Stimulated activated CD8-positive, alpha-beta memory T cell treated with anti-CD3 and anti-CD28 coated beads, Interleukin-4, amount 100 ng/mL, for 48 hours (primary cell): ENCODE results near the gene B9D2.
"Not testable (repeated sequence)": the region's sequence is repeated elsewhere in the genome, so short reads cannot be mapped to it uniquely, and the experiment has no call there.

Experiments used
- DNase-seq: peaks from one replicate; pipeline ENCODE4 v3.0.0-alpha.2; 2020

B9D2 gene

DNA sequence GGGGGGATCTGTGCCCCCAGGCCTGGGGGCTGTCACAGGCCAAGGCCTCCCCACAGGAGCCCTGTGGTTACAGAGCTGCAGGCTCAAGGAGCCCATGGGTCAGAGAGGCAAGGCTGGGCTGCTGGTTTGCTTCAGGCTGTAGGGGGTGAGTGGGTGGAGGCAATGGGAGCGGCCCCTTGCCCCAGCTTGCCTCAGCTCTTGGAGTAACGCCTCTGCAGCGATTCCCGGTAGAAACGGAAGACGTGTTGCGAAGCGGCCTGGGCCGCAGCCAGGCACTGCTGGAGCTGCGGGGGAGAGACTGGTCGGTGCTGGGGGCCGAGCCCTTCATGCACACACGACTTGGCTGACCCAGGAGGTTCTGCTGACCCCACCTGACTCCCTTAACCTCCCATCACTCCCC lies 22.5 kb upstream of the B9D2 start:
- DNase-seq, result no peak

DNA sequence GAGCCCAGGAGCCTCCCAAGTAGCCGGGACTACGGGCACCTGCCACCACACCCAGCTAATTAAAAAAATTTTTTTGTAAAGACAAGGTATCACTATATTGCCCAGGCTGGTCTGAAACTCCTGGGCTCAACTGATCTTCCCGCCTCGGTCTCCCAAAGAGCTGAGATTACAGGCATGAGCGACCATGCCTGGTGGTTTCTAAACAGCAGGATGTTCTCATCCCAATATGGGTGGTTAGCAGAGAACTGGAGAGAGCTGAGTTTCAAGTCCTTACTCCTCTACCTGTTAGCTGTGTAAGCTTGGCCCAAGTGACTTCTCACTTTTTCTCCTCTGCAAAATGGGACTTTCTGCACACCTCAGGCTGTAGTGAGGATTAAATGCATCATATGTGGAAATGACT lies 20.4 kb upstream of the B9D2 start:
- DNase-seq, result no peak

DNA sequence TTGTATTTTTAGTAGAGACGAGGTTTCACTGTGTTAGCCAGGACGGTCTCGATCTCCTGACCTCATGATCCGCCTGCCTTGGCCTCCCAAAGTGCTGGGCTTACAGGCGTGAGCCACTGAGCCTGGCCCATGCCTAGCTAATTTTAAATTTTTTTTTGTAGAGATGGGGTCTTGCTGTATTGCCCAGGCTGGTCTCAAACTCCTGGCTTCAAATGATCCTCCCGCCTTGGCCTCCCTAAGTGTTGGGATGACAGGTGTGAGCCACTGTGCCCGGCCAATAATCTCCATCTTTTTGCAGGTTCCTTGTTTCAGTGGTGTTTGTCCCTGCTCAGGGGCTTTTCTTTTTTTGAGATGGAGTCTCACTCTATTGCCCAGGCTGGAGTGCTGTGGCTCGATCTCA lies 17.6 kb upstream of the B9D2 start:
- not testable (repeated sequence) for DNase-seq

DNA sequence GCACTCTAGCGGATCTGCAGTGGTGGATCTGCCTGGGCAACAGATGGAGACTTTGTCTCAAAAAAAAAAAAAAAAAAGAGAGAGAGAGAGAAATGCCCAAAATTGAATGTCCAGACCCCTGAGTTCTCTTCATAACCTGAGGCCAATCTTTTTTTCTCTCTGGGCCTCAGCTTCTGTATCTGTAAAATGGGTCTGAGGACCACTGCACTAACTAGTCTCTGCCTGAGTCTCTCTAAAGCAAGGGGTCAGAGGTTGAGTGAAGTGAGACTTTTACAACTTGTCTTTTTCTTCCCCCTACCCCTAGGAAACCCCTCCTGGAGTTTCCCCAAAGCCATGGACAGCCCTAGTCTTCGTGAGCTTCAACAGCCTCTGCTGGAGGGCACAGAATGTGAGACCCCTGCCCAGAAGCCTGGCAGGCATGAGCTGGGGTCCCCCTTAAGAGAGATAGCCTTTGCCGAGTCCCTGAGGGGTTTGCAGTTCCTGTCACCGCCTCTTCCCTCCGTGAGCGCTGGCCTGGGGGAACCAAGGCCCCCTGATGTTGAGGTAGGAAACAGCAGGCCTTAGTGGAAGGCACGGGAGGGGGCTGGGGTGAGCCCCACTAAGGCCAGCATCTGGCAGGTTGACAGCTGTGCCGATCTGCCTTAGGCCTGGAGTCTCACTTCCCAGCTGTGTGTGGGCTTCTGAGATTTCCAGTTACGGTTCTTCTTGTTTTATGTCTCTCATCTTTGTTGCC lies 14.2 kb upstream of the B9D2 start:
- no peak for DNase-seq

DNA sequence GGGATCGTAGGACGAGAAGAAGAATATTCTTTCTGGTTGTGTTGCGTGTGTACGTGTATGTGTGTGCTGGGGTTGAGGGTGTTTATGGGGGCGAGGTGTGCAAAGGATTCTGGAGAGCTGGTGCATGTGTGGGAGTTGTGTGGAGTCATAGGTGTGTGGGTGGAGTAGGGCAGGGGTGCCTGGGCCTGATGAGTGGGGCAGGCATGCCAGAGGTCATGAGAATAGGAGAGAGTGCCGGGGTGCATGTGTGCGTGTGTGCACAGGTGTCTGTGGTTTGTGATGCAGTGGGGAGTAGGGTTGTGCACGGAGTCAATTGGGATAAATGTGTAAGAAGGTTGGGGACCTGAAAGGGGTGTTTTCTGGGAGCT lies 13.0 kb upstream of the B9D2 start:
- DNase-seq, result no peak

DNA sequence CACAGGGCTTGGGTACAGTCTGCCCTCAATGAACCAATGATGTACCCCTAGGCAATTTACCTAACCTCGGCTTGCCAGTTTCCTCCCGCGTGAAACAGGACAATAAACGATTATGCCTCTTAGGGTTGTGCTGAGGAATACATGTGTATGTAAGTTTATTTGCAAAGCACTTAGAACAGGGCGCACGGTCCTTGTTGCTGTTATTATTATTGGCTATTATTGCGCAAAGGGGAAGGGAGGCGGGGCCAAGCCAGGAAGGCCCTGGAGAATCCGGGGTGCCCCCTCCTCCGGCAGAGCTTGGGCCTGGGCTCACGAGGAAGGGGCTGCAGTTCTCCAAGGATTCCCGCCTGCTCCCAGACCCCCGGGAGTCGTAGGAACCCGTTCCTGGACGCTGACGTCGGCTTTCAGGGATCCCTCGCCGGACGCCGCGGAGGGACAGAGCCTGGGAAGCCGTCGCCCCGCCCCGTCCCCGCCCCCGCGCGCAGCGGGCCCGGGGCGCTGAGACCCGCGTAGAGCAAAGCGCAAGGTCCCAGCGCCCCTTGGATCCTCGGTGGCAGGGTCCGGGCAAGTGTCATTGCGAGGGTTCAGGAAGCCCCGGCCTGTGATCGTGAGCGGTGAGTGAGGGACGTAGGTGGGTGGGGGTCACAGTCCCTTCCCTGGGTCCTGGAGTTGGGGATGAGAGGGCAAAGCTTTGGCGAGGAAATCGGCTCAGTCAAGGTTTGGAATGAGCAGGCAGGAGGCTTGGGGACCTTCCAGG lies 12.5 kb upstream of the B9D2 start, which contains the start of gene TMEM91:
TMEM91 (plus strand) TSS at position 293 of the 757 bp plus-strand sequence. CDS start 1,777 bp downstream, outside the sequence.
- DNase-seq, result peak; percentile 43

DNA sequence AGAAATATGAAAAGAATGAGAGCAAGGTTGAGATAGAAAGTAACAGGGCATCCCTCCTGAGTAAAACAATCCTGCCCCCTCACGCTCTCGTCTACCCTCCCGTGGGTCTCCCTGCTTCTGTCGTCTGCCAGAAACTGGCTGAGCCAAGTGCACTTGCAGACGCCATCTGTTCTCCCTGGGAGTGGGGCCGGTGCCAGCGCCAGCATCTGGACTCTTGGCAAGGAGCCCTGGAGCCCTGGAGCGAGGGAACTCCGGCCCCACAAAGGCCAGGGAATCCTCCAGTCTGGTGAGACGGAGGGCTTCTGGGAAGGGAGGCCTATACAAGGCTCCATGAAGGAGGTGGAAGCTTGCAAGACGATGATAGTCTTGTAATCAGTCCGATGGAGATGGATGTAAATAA lies 10.0 kb upstream of the B9D2 start:
- DNase-seq, result no peak

DNA sequence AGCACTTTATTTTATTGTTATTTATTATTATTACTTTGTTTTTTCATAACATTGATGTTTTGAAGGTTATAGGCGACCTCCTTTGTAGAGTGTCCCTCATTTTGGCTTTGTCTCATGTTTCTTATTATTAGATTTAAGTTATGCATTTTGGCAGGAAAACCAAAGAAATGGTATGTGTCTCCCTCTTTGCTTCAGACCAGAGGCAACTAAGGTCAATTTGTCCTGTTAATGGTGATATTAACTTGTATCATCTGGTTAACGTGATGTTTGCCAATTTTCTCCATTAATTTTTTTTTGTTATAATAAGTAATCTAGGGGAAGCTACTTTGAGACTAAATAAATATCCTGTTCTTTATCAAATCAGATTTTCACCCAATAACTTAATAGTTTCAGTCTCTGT lies 8.6 kb upstream of the B9D2 start:
- no peak for DNase-seq

DNA sequence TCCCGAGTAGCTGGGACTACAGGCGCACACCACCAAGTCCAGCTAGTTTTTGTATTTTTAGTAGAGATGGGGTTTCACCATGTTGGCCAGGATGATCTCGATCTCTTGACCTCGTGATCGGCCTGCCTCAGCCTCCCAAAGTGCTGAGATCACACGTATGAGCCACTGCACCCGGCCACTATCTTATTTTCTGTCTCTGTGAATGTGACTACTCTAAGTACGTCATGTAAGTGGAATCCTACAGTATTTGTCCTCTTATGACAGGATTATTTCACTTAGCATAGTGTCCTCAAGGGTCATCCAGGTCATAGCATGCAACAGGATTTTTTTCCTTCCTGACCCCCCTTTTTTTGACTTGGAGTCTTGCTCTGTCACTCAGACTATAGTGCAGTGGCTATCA lies 7.6 kb upstream of the B9D2 start:
- DNase-seq, result no peak

DNA sequence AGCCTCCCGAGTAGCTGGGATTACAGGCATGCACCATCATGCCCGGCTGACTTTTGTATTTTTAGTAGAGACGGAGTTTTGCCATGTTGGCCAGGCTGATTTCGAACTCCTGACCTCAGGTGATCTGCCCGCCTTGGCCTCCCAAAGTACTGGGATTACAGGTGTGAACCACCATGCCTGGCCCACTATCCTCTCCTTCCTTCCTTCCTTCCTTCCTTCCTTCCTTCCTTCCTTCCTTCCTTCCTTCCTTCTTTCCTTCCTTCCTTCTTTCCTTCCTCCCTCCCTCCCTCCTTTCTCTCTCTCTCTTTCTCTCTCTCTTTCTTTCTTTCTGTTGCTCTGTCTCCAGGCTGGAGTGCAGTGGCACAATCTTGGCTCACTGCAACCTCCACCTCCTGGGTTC lies 7.2 kb upstream of the B9D2 start:
- not testable (repeated sequence) for DNase-seq

DNA sequence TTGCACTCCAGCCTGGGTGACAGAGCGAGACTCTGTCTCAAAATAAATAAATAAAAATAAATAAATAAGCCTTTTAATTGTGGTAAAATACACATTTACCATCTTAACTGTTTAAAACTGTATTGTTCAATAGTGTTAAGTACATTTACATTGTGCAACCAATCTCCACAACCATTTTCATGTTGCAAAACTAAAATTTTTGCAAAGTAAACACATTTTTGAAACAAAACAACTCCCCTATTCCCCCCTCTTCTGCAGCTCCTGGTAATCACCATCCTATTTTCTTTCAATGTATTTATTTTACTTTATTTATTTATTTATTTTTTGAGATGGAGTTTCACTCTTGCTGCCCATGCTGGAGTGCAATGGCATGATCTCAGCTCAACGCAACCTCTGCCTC lies 5.8 kb upstream of the B9D2 start:
- no peak for DNase-seq

DNA sequence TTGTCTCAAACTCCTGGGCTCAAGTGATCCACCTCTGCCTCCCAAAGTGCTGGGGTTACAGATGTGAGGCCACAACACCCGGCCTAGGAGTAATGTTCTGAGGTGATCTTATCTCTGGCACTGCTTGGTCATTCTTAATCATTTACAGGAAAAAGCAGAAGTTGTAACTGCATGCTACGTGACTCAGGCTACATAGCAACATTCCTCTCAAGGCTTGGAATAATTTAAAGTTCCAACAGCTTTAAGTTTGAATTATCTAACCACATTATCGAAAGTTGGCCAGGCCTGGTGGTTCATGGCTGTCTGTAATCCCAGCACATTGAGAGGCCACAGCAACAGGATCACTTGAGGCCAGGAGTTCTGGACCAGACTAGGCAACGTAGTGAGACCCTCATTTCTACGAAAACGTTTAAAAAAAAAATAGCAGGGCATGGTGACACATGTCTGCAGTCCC lies 3.9 kb upstream of the B9D2 start:
- DNase-seq, result no peak

DNA sequence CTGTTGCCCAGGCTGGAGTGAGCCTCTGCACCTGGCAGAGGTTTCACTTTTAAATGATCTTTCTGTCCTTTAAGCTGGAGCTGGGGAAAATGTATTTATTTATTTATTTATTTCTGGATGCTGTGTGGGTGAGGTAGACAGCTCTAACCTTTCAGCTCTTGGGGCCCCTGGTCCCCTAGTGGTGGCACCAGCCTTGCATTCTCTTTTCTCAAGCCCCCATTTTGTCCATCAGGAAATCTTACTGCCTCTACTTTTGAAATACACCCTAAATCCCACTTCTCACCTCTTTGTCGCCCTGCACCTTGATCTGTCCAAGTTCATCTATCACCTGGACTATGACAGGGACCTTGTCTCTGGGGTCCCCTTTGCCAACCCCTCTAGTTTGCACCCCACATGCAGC lies 2.1 kb upstream of the B9D2 start:
- DNase-seq, result no peak

DNA sequence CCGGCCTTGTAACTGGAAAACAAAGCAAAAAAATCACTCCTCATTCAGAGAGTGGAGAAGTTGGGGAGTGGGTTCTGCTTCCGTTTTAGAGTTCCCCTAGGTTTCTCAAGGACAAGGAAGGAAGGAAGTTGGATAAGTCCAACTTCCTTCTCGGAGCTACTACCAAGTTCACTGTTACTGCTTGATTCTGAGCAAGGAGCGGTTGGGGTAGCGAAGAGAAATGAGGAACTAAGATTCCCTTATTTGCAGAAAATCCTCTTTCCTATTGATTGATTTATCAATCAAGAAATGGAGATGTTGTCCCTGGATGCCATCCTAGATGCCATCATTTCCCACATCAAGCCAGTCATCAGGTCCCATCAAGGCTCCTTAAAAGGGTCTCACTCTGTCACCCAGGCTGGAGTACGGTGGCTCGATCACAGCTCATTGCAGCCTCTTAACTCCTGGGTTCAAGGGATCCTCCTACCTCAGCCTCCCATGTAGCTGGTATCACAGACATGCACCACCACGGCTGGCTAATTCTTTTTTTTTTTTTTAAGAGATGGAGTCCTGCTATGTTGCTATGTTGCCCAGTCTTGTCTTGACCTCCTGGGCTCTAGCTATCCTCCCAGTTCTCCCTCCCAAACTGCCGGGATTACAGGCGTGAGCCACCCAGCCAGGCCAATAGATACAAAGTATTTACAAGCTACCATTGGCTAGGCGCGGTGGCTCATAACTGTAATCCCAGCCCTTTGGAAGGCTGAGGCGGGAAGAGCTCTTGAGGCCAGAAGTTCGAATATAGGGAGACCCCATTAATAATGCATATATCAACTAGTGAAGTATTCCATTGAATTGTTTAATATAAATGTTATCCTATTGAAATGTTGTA lies 809 bp upstream of the B9D2 start:
- DNase-seq, result no peak

DNA sequence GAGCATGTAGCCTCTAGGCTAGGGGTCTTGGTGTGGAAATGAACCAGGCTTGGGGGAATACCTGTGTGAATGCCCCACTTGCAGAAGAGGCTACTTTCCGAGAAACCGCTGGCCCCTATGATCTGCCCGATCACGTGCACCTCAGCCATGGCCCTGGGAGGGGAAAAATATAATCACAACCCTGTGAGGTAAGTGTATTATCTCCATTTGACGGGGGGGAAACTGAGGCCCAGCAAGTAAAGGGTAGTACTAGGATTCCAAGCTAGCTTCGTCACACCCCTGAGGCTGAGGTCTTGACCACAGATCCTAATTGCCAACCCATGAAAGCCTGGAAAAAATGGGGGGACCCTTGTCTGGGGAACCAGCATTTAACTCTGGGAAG lies 587 bp downstream of the B9D2 start:
- DNase-seq, result no peak

DNA sequence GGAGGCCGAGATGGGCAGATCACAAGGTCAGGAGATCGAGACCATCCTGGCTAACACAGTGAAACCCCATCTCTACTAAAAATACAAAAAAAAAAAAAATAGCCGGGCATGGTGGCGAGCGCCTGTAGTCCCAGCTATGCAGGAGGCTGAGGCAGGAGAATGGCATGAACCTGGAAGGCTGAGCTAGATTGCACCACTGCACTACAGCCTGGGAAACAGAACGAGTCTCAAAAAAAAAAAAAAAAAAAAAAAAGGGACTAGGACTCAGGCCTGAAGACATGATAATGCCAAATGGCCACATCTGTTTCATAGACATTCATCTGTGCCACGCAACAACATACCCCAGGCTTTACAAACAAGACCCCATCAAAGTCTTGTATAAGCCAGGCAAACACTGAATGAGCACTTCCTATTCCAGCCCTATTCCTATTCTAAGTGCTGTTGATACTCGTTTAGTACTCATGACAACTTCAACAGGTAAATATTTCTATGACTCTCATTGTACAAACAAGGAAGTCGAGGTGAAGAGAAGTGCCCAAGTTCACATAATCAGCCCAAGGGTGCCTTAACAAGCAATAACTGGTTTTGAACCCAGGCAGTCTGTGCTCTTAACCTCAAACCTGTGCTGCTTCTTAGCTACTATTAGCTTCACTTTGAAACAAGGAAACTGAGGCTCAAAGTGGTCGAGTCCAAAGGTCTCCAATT lies 1.7 kb downstream of the B9D2 start:
- DNase-seq, result no peak

DNA sequence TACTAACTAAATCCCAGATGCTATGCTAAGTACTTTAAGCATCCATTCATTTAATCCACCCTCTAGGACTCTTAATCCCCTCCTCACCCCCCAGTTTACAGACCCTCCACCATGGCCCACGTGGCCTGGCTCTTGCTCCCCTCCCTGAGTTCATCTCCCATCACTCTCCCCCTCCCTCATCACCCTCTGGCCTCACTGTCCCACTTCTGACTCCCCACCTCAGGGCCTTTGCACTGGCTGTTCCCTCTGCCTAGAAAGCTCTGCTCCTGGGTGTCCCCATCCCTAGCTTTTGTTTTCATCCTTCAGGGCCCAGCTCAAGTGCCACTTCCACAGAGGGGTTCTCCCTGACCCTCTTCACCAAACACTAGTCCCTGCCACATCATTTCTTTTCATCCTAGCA lies 4.2 kb downstream of the B9D2 start:
- no peak for DNase-seq

DNA sequence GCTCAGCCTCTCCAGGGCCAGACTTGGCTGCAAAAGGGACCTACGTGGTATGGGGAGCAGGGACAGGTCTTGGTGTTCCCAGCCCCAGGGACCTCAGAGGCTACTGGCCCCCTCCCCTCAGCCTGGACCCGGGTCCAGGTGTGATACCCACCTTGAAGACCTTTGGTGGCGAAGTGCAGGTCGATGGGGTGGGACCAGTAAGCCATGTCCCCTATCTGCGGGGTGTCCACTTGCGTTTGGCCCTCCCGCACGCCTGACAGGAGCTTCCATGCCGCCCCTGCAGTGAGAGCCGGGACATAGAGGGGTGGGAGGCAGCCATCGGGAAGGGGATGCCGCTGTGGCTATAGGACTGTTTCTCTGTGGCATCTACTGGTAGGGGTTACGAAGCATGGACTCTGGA lies 6.2 kb downstream of the B9D2 start:
- no peak for DNase-seq

DNA sequence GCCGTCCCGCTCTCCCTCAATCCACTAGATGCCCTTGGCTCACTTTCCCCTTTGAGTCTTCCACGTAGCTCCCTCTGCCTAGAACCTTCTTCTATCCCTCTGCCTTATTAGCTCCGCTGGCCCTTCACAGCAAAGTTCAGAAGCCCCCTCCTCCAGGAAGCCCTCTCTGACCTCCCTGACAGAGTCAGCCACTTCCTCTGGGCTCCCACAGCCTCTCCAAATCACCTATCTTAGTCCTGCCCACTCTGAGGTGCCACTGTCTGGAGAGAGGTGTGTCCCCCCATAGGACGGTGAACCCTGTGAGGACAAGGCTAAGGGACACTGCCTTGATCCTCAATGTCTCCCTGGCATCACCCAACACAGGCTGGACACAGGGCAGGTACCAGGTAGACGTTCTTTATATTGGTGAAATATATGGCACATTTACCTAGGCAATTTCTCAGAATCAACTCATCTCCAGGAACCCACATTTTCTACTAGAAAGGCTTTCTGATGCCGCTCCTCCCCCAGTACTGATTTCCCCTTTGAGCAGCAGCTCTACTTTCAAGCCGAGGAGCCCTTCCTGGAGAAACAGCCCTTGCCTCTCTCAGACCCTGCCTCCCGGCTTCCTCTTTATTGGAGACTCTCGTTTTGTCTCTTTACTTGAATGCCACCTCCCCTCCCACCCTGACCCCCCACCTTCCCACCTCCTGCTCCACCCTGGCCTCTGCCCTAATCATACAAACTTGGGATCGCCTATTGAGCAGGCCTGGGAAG lies 6.8 kb downstream of the B9D2 start:
- no peak for DNase-seq

DNA sequence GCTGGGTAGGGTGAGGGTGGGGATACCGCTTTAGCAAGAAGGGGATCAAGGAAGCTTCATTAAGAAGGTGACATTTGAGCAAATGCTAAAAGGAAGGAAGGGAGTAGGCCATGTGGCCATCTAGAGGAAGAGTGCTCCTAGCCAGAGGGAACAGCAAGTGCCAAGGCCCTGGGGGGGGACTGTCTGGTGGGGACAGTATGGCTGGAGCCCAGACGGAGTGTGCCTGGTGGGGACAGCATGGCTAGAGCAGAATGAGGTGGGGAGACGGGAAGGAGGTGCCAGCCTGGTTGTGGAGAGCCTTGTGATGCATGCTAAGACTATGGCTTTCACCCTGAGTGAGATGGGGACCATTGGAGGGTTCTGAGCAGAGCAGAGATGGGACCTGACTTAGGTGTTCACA lies 8.1 kb downstream of the B9D2 start:
- no peak for DNase-seq

DNA sequence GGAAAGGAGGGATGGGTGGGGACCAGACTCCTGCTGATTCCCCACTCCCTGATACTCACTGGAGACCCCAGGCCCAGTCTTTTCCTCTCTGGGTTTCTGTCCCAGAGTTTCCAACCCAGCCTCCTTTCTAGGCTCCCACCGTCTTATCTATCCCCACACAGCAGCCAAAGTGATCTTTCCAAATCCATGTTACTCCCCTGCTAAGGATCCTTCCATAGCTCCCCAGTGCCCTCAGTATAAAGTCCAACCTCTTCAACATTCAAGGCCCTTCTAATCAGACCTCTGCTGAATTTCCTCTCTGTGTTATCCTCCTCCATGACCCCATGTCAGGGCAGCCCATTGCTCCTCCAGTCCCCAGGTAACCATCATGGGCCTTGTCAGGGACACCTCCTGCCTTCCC lies 8.9 kb downstream of the B9D2 start:
- DNase-seq, result no peak

DNA sequence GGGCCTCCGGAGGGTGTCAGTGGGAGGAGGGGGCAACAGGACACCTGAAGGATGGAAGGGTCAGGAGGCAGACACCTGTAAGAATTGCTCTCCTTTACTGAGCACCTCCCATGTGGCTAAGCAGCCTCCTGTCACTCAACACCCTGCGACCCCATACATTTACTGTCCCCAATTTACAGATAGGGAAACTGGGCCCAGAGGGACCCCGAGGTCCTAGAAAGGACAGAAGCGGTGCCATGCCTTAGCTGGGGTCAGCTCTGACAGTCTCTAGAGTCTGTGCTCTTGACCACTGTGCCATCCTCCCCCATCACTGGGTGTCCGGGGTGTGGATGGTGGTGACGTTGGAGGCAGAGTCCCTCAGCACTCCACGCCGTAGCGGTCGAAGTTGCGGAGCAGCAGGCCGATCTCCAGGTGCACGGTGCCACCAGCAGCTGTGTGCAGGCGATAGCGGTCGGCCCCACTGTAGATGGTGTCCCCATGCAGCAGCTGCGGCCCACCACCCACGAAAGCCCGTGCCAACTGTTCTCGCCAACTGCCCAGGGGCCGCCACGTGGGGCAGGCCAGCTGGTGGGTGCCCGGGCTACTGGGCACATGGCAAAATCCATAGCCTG lies 9.5 kb downstream of the B9D2 start:
- no peak for DNase-seq
